ENCODE measurements around the gene JAG1.
"Not testable (repeated sequence)": the region's sequence is repeated elsewhere in the genome, so short reads cannot be mapped to it uniquely, and the experiment has no call there.

Gene JAG1

GRCh38 chr20:10622657-10623418 is 51.0 kb downstream of the JAG1 start:
- H3K9ac ChIP-seq: no peak overlapping the region
- no peak overlapping the region for H3K27ac ChIP-seq
- H3K4me2 ChIP-seq (ENCODE audit: low read length): no peak overlapping the region
- H3K9me3 ChIP-seq (ENCODE audit: control insufficient read depth, low read length): no peaks in the 10 kb centered on the region
- TF ChIP-seq, protein P1, sequence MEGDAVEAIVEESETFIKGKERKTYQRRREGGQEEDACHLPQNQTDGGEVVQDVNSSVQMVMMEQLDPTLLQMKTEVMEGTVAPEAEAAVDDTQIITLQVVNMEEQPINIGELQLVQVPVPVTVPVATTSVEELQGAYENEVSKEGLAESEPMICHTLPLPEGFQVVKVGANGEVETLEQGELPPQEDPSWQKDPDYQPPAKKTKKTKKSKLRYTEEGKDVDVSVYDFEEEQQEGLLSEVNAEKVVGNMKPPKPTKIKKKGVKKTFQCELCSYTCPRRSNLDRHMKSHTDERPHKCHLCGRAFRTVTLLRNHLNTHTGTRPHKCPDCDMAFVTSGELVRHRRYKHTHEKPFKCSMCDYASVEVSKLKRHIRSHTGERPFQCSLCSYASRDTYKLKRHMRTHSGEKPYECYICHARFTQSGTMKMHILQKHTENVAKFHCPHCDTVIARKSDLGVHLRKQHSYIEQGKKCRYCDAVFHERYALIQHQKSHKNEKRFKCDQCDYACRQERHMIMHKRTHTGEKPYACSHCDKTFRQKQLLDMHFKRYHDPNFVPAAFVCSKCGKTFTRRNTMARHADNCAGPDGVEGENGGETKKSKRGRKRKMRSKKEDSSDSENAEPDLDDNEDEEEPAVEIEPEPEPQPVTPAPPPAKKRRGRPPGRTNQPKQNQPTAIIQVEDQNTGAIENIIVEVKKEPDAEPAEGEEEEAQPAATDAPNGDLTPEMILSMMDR (IDR thresholded peaks at IDR 0.05): no peak
- no peaks in the 10 kb centered on the region for H3K79me2 ChIP-seq
- H2AFZ ChIP-seq: no peak overlapping the region
- H3K27me3 ChIP-seq (ENCODE audit: control insufficient read depth, insufficient read depth, low read length): no peaks in the 10 kb centered on the region
- H3K36me3 ChIP-seq (ENCODE audit: control insufficient read depth, insufficient read depth, low read length): no peaks in the 10 kb centered on the region
- peaks cover 9% of the 10 kb centered on the region for H3K4me1 ChIP-seq
- H3K4me3 ChIP-seq (ENCODE audit: low read depth, low read length): no peak overlapping the region

DNA sequence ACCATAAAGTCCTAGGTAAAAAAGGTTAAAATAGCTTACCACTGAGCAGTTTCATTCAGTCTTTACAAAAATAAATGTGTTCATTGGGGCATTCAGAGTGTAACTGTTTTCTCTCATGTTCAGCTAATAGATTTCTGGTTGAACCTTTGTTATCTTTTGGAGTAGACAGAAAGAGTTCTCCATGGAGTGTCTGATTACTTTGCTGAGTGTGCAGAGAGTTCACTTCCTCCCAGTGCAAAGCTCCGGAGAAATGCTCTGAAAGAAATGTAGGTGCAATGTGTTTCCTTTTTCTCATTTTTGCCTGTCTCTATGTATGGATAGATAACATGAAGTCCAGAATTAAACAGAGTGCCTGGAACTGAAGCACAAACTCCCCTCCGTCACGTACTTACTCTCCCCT is 52.6 kb downstream of the JAG1 start:
- TF ChIP-seq, protein P1 (IDR thresholded peaks at IDR 0.05): no peak
- no peaks in the 10 kb centered on the region for H3K79me2 ChIP-seq
- H3K27ac ChIP-seq: no peak overlapping the region
- H2AFZ ChIP-seq: no peak overlapping the region
- no peaks in the 10 kb centered on the region for H3K27me3 ChIP-seq (ENCODE audit: control insufficient read depth, insufficient read depth, low read length)
- H3K9ac ChIP-seq: no peak overlapping the region
- no peaks in the 10 kb centered on the region for H3K36me3 ChIP-seq (ENCODE audit: control insufficient read depth, insufficient read depth, low read length)
- peaks cover 9% of the 10 kb centered on the region for H3K4me1 ChIP-seq
- no peak overlapping the region for H3K4me3 ChIP-seq (ENCODE audit: low read depth, low read length)
- H3K9me3 ChIP-seq (ENCODE audit: control insufficient read depth, low read length): no peaks in the 10 kb centered on the region
- H3K4me2 ChIP-seq (ENCODE audit: low read length): peak overlapping the region; percentile 13

GRCh38 chr20:10619427-10619826 is 54.4 kb downstream of the JAG1 start:
- Histone ChIP-seq H3K9ac (no peak overlapping the region), H3K27me3 (ENCODE audit: control insufficient read depth, insufficient read depth, low read length) (no peaks in the 10 kb centered on the region), H3K36me3 (ENCODE audit: control insufficient read depth, insufficient read depth, low read length) (no peaks in the 10 kb centered on the region), H3K27ac (no peak overlapping the region), H2AFZ (no peak overlapping the region), H3K79me2 (no peaks in the 10 kb centered on the region), H3K4me1 (peaks cover 9% of the 10 kb centered on the region), H3K4me3 (ENCODE audit: low read depth, low read length) (no peak overlapping the region), H3K4me2 (ENCODE audit: low read length) (no peak overlapping the region), H3K9me3 (ENCODE audit: control insufficient read depth, low read length) (no peaks in the 10 kb centered on the region)
- TF ChIP-seq, protein P1 (IDR thresholded peaks at IDR 0.05): no peak

GRCh38 chr20:10618611-10619245 is 55.1 kb downstream of the JAG1 start:
- no peaks in the 10 kb centered on the region for H3K79me2 ChIP-seq
- H3K4me3 ChIP-seq (ENCODE audit: low read depth, low read length): no peak overlapping the region
- no peaks in the 10 kb centered on the region for H3K27me3 ChIP-seq (ENCODE audit: control insufficient read depth, insufficient read depth, low read length)
- no peaks in the 10 kb centered on the region for H3K36me3 ChIP-seq (ENCODE audit: control insufficient read depth, insufficient read depth, low read length)
- no peak overlapping the region for H2AFZ ChIP-seq
- H3K9ac ChIP-seq: no peak overlapping the region
- TF ChIP-seq, protein P1 (IDR thresholded peaks at IDR 0.05): no peak
- H3K27ac ChIP-seq: no peak overlapping the region
- H3K4me1 ChIP-seq: peaks cover 9% of the 10 kb centered on the region
- H3K4me2 ChIP-seq (ENCODE audit: low read length): no peak overlapping the region
- H3K9me3 ChIP-seq (ENCODE audit: control insufficient read depth, low read length): no peaks in the 10 kb centered on the region

DNA sequence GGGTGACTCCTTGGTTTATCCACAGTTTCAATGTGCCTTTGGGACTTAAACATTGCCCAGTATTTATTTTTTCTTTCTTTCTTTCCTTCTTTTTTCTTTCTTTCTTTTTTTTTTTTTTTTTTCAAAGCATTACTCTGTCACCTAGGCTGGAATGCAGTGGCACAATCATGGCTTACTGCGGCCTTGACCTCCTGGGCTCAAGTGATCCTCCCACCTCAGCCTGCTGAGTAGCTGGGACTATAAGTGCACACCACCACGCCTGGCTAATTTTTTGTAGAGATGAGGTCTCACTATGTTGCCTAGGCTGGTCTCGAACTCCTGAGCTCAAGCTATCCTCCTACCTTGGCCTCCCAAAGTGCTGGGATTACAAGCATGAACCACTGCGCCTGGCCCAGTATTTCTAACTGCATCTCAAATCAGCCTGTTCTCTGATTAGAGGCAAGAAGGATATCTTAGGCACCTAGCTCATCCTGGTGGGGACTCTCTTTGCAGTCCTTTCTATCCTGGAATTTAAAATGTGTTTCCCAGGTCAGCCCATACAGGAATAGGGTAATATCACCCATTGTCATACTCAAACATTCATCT is 56.2 kb downstream of the JAG1 start:
- H3K9me3 ChIP-seq (ENCODE audit: control insufficient read depth, low read length); H3K27ac ChIP-seq; H3K27me3 ChIP-seq (ENCODE audit: control insufficient read depth, insufficient read depth, low read length); H3K4me3 ChIP-seq (ENCODE audit: low read depth, low read length); H3K79me2 ChIP-seq; H3K4me2 ChIP-seq (ENCODE audit: low read length); H3K36me3 ChIP-seq (ENCODE audit: control insufficient read depth, insufficient read depth, low read length); H3K4me1 ChIP-seq; H3K9ac ChIP-seq; H2AFZ ChIP-seq: not testable (repeated sequence)
